ENCODE measurements around the gene NUP93. TPM values are rescaled to one million over a fixed set of nuclear protein-coding genes. Genes with fewer than 3 reads are reported as not detected.

NUP93 gene
- total RNA-seq, 1 experiment from 2014 or later: 165 TPM

DNA sequence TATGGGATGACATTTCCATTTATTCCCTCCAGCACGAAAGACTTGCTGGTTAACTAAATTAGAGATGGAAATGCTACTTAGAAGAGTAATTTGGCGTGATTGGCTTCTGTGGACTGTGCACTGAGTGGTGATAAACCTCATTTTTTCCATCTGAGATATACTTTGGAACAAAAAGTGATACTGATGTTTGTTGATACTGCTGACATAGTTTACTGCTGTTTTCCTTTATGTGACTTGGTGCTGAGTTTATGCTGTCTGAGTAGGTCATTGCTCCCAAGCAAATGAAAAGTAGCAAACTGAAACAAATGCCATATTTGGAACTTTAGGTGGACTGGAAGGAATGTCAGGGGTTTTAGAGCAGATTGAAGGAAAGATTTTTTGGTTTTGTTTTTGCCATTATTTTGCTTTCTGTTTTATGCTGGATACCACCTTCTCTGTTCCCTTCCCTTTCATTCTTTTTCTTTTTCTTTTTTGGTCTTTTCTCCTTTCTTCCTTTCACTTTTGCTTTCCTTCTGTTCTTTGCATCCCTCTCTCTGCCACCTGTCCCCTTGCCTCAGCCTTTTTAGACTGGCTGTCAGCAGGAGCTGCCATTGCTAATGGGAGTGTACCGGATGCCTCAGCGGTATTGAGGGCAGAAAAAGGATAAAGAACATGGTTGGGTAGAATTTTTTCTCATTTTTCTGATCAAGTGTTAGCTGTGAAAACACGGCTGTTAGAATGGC is 41.8 kb downstream of the NUP93 start:
- H3K27me3 Mint-ChIP-seq (ENCODE audit: low read depth): no peaks in the 10 kb centered on the region

More for the DNA sequence above, 41.8 kb downstream of the NUP93 start:
- no peaks in the 10 kb centered on the region for H3K27me3 ChIP-seq (ENCODE audit: insufficient read depth, low read length)
- H2BK20ac ChIP-seq (ENCODE audit: low read depth, low read length, poor library complexity, severe bottlenecking): no peak overlapping the region
- H3K27ac Mint-ChIP-seq: no peak overlapping the region
- H3K4me2 ChIP-seq (ENCODE audit: insufficient read depth, insufficient read length, low read length): no peak overlapping the region
- H3K4me1 Mint-ChIP-seq: peaks cover 18 to 23% of the 10 kb centered on the region in 2 experiments
- H3K9me3 ChIP-seq (ENCODE audit: control insufficient read depth, low read depth, low read length): no peaks in the 10 kb centered on the region
- no peak overlapping the region for H4K8ac ChIP-seq (replicated peaks; ENCODE audit: insufficient read length, low read depth, low read length)
- no peak overlapping the region for H2BK12ac ChIP-seq (ENCODE audit: insufficient read length, low read depth, low read length)
- no peak overlapping the region for H3K18ac ChIP-seq (ENCODE audit: insufficient read length, low read depth, low read length)
- H3K9me3 Mint-ChIP-seq: no peaks in the 10 kb centered on the region
- H3K4me1 ChIP-seq (ENCODE audit: insufficient read depth, low read length): peaks cover 3% of the 10 kb centered on the region; the same call in 1 of the 2 replicates
- H2BK5ac ChIP-seq (ENCODE audit: insufficient read length, low read length): no peak overlapping the region
- no peak overlapping the region for H3K56ac ChIP-seq (ENCODE audit: insufficient read length, low read depth, low read length)
- no peak overlapping the region for H3K14ac ChIP-seq (ENCODE audit: insufficient read depth, low read length)
- no peak overlapping the region for H4K91ac ChIP-seq (ENCODE audit: insufficient read length, low read depth, low read length)
- H3K79me1 ChIP-seq (ENCODE audit: insufficient read depth, low read depth, low read length, poor library complexity, severe bottlenecking): peaks cover 5% of the 10 kb centered on the region
- no peaks in the 10 kb centered on the region for H4K20me1 ChIP-seq (ENCODE audit: control insufficient read depth, insufficient read depth, insufficient read length)
- no peak overlapping the region for H3K27ac ChIP-seq (ENCODE audit: insufficient read length, low read depth, low read length)
- DNase-seq: no peak
- no peak overlapping the region for H3K23ac ChIP-seq (ENCODE audit: insufficient read length, low read depth, low read length)
- no peak overlapping the region for H2AK5ac ChIP-seq (ENCODE audit: insufficient read length, low read length)
- no peak overlapping the region for H3T11ph ChIP-seq (ENCODE audit: low read length)
- H2AFZ ChIP-seq (ENCODE audit: low read length): no peak overlapping the region
- no peak overlapping the region for H3K9ac ChIP-seq (ENCODE audit: extremely low read depth, insufficient read length, low read length)
- no peaks in the 10 kb centered on the region; the same call in 1 of the 2 replicates for H3K79me2 ChIP-seq (ENCODE audit: insufficient read depth, low read length)
- H2BK15ac ChIP-seq (ENCODE audit: low read depth, low read length): no peak overlapping the region
- H3K23me2 ChIP-seq (ENCODE audit: insufficient read length, low read depth, low read length, poor library complexity, severe bottlenecking): no peaks in the 10 kb centered on the region
- TF ChIP-seq, protein P1, sequence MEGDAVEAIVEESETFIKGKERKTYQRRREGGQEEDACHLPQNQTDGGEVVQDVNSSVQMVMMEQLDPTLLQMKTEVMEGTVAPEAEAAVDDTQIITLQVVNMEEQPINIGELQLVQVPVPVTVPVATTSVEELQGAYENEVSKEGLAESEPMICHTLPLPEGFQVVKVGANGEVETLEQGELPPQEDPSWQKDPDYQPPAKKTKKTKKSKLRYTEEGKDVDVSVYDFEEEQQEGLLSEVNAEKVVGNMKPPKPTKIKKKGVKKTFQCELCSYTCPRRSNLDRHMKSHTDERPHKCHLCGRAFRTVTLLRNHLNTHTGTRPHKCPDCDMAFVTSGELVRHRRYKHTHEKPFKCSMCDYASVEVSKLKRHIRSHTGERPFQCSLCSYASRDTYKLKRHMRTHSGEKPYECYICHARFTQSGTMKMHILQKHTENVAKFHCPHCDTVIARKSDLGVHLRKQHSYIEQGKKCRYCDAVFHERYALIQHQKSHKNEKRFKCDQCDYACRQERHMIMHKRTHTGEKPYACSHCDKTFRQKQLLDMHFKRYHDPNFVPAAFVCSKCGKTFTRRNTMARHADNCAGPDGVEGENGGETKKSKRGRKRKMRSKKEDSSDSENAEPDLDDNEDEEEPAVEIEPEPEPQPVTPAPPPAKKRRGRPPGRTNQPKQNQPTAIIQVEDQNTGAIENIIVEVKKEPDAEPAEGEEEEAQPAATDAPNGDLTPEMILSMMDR (conservative IDR thresholded peaks at IDR 0.05): no peak
- WGBS (ENCODE audit: extremely low coverage, insufficient read length, low lambda C conversion rate): no CpG with 5 or more reads among the region's 5 CpGs
- H3K4ac ChIP-seq (ENCODE audit: low read depth, low read length): no peak overlapping the region
- no peak overlapping the region for H3K4me3 Mint-ChIP-seq
- no peak overlapping the region for H2BK120ac ChIP-seq (ENCODE audit: low read depth, low read length, poor library complexity, severe bottlenecking)
- no peak overlapping the region for H4K5ac ChIP-seq (ENCODE audit: insufficient read length, low read depth, low read length)
- peaks cover 0 to 2% (median 0%) of the 10 kb centered on the region in 3 experiments; a peak in 3 of 7 replicates for H3K36me3 Mint-ChIP-seq (ENCODE audit: insufficient read depth in 1 of 3, low read depth in 3 of 3)

Data from H9 (cell line).